ENCODE results near the gene PLA2G4E.

Gene PLA2G4E

DNA sequence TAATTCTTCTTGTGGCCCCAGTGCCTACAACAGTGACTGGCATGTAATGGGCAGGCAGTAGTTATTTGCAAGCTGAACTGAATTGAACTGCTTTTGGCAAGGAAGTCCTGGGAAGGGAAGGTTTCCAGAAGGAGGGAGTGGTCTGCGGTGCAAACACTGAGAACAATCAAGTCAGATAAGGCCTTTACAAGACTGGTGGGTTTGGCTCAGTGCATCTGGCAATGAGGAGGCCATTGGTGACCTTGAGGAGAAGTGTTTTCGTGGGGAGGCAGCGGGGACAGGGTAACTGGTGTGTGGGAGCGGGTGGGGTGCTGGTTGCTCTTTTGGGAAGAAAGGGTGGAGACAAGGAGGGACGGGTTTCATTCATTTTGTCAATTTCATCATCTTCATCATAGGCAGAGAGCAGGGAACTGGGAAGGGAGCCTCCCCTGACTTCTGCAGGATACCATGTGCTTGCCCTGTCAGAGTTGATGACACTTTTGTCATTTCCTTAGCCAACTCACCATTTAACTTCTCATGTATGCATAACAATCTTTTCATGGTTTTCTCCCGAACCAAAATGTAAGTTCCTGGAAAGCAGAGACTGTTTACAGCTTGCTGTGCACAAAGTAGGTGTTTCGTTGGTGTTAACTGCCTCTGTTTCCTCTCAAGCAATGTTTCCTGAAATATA, 40.1 kb downstream of the PLA2G4E start:
- H3K4me1 ChIP-seq (ENCODE audit: insufficient read depth, insufficient read length): peaks cover 6% of the 10 kb centered on the region
- no peak overlapping the region for H3K9ac ChIP-seq (ENCODE audit: insufficient read length, low read depth)
- no peaks in the 10 kb centered on the region for H3K36me3 ChIP-seq (ENCODE audit: insufficient read depth, insufficient read length, low read length)
- H3K9me3 ChIP-seq (ENCODE audit: insufficient read depth, low read length): no peaks in the 10 kb centered on the region
- no peaks in the 10 kb centered on the region for H3K27me3 ChIP-seq (ENCODE audit: insufficient read depth, insufficient read length)
- no peak for TF ChIP-seq SUZ12 (IDR thresholded peaks at IDR 0.05; ENCODE audit: extremely low read depth, insufficient read depth, insufficient read length)
- no peak overlapping the region for H3K4me3 ChIP-seq (ENCODE audit: insufficient read length, low read depth)
- DNase-seq (ENCODE audit: low read depth, low spot score): no peak

DNA sequence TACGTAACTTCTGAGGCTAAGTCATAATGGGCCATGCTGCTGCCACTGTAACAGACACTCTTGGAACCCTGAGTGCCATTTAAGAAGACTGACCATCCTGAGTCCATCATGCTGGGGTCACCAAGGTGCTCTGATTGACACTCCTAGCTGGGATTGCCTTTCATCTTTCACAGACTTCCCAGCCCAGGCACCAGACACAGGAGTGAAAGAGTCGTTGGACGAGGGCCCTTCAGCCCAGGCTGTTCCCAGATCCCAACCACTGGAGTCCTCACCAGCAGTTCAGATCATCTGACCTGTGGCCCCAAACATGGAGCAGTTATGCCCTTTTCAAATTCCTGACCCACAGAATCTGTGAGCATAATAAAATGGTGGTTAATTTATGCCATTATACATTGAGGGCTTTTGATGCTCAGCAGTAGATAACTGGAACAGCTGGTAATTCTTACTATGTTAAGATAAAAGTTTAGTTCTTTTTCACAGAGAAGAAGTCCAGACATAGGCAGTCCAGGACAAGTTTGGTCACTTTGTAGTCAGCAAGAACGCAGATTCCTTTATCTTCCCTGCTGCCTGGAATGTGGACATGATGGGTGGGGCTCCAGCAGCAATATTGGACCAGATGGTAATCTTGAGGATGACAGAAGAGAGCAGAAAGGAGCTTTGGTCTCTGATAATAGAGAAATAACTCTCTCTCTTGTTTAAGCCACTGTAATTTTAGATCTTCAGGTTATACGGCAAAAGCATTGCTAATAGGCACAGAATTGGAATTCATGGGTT, 41.2 kb downstream of the PLA2G4E start:
- no peak for DNase-seq (ENCODE audit: low read depth, low spot score)
- no peaks in the 10 kb centered on the region for H3K27me3 ChIP-seq (ENCODE audit: insufficient read depth, insufficient read length)
- no peaks in the 10 kb centered on the region for H3K36me3 ChIP-seq (ENCODE audit: insufficient read depth, insufficient read length, low read length)
- no peak overlapping the region for H3K9ac ChIP-seq (ENCODE audit: insufficient read length, low read depth)
- H3K4me1 ChIP-seq (ENCODE audit: insufficient read depth, insufficient read length): peaks cover 2% of the 10 kb centered on the region
- TF ChIP-seq YY1 (IDR thresholded peaks at IDR 0.05; ENCODE audit: insufficient read depth, insufficient read length) (no peak), SUZ12 (IDR thresholded peaks at IDR 0.05; ENCODE audit: extremely low read depth, insufficient read depth, insufficient read length) (no peak), ZNF274 (IDR thresholded peaks at IDR 0.05; ENCODE audit: low read depth, low read length) (no peak)
- no peaks in the 10 kb centered on the region for H3K9me3 ChIP-seq (ENCODE audit: insufficient read depth, low read length)
- H3K4me3 ChIP-seq (ENCODE audit: insufficient read length, low read depth): no peak overlapping the region

DNA sequence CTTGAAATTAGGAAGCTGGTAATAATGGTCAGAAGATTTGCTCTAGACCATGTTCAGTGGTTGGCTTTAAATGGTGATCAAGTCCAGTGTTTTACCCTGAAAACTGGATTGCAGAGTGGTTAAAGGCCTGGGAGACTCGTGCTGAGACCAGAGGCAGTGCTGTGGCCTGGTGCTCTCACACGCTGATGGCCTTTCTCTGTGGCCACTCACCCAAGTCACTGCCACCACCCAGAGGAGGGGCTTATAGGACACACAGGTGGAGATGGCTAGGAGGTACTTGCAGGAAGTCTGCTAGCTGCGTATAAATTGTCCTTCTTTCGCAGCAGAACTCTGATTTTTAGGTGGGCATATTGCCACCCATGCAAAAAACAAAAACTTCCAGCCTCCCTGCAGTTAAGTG, 42.3 kb downstream of the PLA2G4E start:
- no peaks in the 10 kb centered on the region for H3K9me3 ChIP-seq (ENCODE audit: insufficient read depth, low read length)
- H3K36me3 ChIP-seq (ENCODE audit: insufficient read depth, insufficient read length, low read length): no peaks in the 10 kb centered on the region
- no peak for DNase-seq (ENCODE audit: low read depth, low spot score)
- H3K27me3 ChIP-seq (ENCODE audit: insufficient read depth, insufficient read length): no peaks in the 10 kb centered on the region
- no peak for TF ChIP-seq SUZ12 (IDR thresholded peaks at IDR 0.05; ENCODE audit: extremely low read depth, insufficient read depth, insufficient read length)
- TF ChIP-seq ZNF274 (IDR thresholded peaks at IDR 0.05; ENCODE audit: low read depth, low read length): no peak
- no peak for TF ChIP-seq YY1 (IDR thresholded peaks at IDR 0.05; ENCODE audit: insufficient read depth, insufficient read length)
- no peak overlapping the region for H3K4me3 ChIP-seq (ENCODE audit: insufficient read length, low read depth)
- H3K9ac ChIP-seq (ENCODE audit: insufficient read length, low read depth): no peak overlapping the region
- H3K4me1 ChIP-seq (ENCODE audit: insufficient read depth, insufficient read length): peaks cover 2% of the 10 kb centered on the region

DNA sequence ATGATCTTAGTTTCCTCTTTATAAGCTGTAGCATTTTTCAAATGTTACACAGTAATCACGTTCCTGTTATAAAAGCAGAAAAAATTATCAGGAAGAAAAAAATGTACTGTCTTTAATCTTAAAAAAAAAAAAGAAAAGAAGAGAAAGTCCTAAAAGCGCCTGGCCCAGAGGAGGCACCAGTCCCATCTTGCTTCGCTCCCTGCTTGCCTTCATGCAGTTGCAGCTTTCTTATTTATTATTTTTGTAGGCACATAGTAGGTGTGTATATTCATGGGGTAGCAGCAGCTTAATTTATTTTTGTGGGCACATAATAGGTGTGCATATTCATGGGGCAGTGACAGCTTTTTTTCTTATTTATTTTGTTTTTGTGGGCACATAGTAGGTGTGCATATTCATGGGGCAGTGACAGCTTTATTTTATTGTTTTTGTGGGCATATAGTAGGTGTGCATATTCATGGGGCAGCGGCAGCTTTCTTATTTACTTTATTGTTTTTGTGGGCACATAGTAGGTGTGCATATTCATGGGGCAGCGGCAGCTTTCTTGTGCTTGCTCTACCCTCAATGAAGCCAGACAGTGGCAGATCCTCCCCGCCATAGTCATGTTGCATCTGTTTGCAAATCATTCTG, 43.0 kb downstream of the PLA2G4E start:
- H3K27me3 ChIP-seq (ENCODE audit: insufficient read depth, insufficient read length): no peaks in the 10 kb centered on the region
- no peak overlapping the region for H3K9ac ChIP-seq (ENCODE audit: insufficient read length, low read depth)
- DNase-seq (ENCODE audit: low read depth, low spot score): no peak
- no peak overlapping the region for H3K4me3 ChIP-seq (ENCODE audit: insufficient read length, low read depth)
- H3K4me1 ChIP-seq (ENCODE audit: insufficient read depth, insufficient read length): peaks cover 2% of the 10 kb centered on the region
- no peaks in the 10 kb centered on the region for H3K36me3 ChIP-seq (ENCODE audit: insufficient read depth, insufficient read length, low read length)
- TF ChIP-seq SUZ12 (IDR thresholded peaks at IDR 0.05; ENCODE audit: extremely low read depth, insufficient read depth, insufficient read length): no peak
- no peak for TF ChIP-seq YY1 (IDR thresholded peaks at IDR 0.05; ENCODE audit: insufficient read depth, insufficient read length)
- no peak for TF ChIP-seq ZNF274 (IDR thresholded peaks at IDR 0.05; ENCODE audit: low read depth, low read length)
- H3K9me3 ChIP-seq (ENCODE audit: insufficient read depth, low read length): no peaks in the 10 kb centered on the region

DNA sequence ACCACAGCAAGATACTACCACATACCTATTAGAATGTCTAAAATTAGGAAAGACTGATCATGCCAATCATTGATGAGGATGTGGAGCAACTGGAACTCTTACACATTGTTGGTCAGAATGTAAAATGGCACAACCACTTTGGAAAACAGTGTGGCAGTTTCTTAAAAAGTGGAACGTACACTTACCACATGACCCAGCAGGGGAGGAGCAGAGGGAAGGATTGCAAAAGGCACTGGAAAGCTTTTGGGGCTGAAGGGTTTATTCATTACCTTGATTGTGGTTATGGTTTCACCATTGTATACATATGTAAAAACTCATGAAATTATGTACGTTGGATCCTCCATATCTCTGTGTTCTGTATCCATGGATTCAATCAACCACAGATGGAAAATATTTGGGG, 45.2 kb downstream of the PLA2G4E start:
- Histone ChIP-seq H3K4me3 (ENCODE audit: insufficient read length, low read depth) (no peak overlapping the region), H3K4me1 (ENCODE audit: insufficient read depth, insufficient read length) (peaks cover under 1% of the 10 kb centered on the region), H3K9ac (ENCODE audit: insufficient read length, low read depth) (no peak overlapping the region), H3K9me3 (ENCODE audit: insufficient read depth, low read length) (no peaks in the 10 kb centered on the region), H3K36me3 (ENCODE audit: insufficient read depth, insufficient read length, low read length) (no peaks in the 10 kb centered on the region), H3K27me3 (ENCODE audit: insufficient read depth, insufficient read length) (no peaks in the 10 kb centered on the region)
- no peak for DNase-seq (ENCODE audit: low read depth, low spot score)
- TF ChIP-seq ZNF274 (IDR thresholded peaks at IDR 0.05; ENCODE audit: low read depth, low read length): no peak
- no peak for TF ChIP-seq SUZ12 (IDR thresholded peaks at IDR 0.05; ENCODE audit: extremely low read depth, insufficient read depth, insufficient read length)
- TF ChIP-seq YY1 (IDR thresholded peaks at IDR 0.05; ENCODE audit: insufficient read depth, insufficient read length): no peak

DNA sequence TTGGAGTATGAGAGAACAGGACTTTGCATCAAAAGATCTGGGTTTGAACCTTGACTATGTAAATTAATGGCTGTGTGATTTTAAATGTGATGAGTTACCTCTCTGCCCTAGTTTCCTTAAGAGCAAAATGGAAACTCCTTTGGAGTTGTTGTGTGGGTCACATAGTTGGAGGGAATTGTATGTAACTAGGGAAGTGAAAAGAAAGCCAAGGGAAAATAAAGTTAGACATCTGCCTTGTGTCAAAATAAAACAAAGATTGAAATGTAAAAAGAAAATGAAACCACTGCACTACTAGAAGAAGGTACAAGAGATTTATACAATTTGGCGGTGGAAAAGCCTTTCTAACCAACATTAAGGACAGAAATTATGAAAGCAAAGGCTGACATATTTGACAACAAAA, 46.8 kb downstream of the PLA2G4E start:
- H3K36me3 ChIP-seq (ENCODE audit: insufficient read depth, insufficient read length, low read length): peaks cover 3% of the 10 kb centered on the region
- H3K27me3 ChIP-seq (ENCODE audit: insufficient read depth, insufficient read length): no peaks in the 10 kb centered on the region
- H3K9ac ChIP-seq (ENCODE audit: insufficient read length, low read depth): no peak overlapping the region
- TF ChIP-seq ZNF274 (IDR thresholded peaks at IDR 0.05; ENCODE audit: low read depth, low read length) (no peak), YY1 (IDR thresholded peaks at IDR 0.05; ENCODE audit: insufficient read depth, insufficient read length) (no peak), SUZ12 (IDR thresholded peaks at IDR 0.05; ENCODE audit: extremely low read depth, insufficient read depth, insufficient read length) (no peak)
- H3K4me1 ChIP-seq (ENCODE audit: insufficient read depth, insufficient read length): no peaks in the 10 kb centered on the region
- no peak overlapping the region for H3K4me3 ChIP-seq (ENCODE audit: insufficient read length, low read depth)
- H3K9me3 ChIP-seq (ENCODE audit: insufficient read depth, low read length): no peaks in the 10 kb centered on the region
- DNase-seq (ENCODE audit: low read depth, low spot score): no peak

Measured in NT2/D1 (cell line).